Central memory CD4-positive, alpha-beta T cell (primary cell): Measurements from ENCODE around the gene RFXANK.
"Not testable (repeated sequence)": the region's sequence is repeated elsewhere in the genome, so short reads cannot be mapped to it uniquely, and the experiment has no call there.

Experiments used
- DNase-seq: peaks from one replicate; pipeline ENCODE4 v3.0.0; 2022

The RFXANK gene

GRCh38 chr19:19170053-19170872, 21.8 kb upstream of the RFXANK start, which contains the start of gene MEF2B:
TSS of gene MEF2B (minus strand) at chr19:19170263. CDS start at chr19:19150735, 19,528 bp downstream.
- DNase-seq, result peak; percentile 71

- DNase-seq, result no peak
Measured at GRCh38 chr19:19170873-19171672, 21.0 kb upstream of the RFXANK start.

GRCh38 chr19:19171821-19172532, 20.1 kb upstream of the RFXANK start:
- DNase-seq, result no peak

GRCh38 chr19:19173243-19173642, 18.8 kb upstream of the RFXANK start:
- not testable (repeated sequence) for DNase-seq

- no peak for DNase-seq
Measured at GRCh38 chr19:19176950-19177349, 15.1 kb upstream of the RFXANK start.

GRCh38 chr19:19179548-19180441, 12.3 kb upstream of the RFXANK start:
- no peak for DNase-seq

GRCh38 chr19:19181488-19181998, 10.5 kb upstream of the RFXANK start:
- DNase-seq, result no peak

- peak; percentile 62 for DNase-seq
Measured at GRCh38 chr19:19185853-19186740, 6.0 kb upstream of the RFXANK start.

GRCh38 chr19:19186742-19187141, 5.3 kb upstream of the RFXANK start:
- DNase-seq, result no peak

GRCh38 chr19:19191768-19192077, 335 bp upstream of the RFXANK start:
- DNase-seq, result no peak

- DNase-seq, result no peak
Measured at GRCh38 chr19:19192910-19193423, 909 bp downstream of the RFXANK start.

- DNase-seq, result no peak
Measured at GRCh38 chr19:19193926-19194325, 1.9 kb downstream of the RFXANK start.

- DNase-seq, result no peak
Measured at GRCh38 chr19:19201697-19202630, 9.9 kb downstream of the RFXANK start.

- DNase-seq, result no peak
Measured at GRCh38 chr19:19202707-19203011, 10.6 kb downstream of the RFXANK start.

GRCh38 chr19:19203012-19203856, 11.2 kb downstream of the RFXANK start, which contains the start of gene NR2C2AP:
TSS of gene NR2C2AP (minus strand) at chr19:19203414. CDS start at chr19:19203060, 354 bp downstream.
- peak; percentile 87 for DNase-seq

GRCh38 chr19:19204181-19204580, 12.1 kb downstream of the RFXANK start:
- DNase-seq, result no peak

- DNase-seq, result no peak
Measured at GRCh38 chr19:19205416-19206410, 13.7 kb downstream of the RFXANK start.
